ENCODE results near the gene GNG2.

GRCh38 chr14:51924600-51924999, 64.2 kb downstream of the GNG2 start:
- TF ChIP-seq CTCF (conservative IDR thresholded peaks at IDR 0.05 in 1 of 2, IDR thresholded peaks at IDR 0.05 in 1 of 2; ENCODE audit: extremely low read depth in 1 of 2, insufficient read depth in 1 of 2, low read depth in 1 of 2, low read length in 2 of 2) (no peak), EZH2 (IDR thresholded peaks at IDR 0.05; ENCODE audit: borderline replicate concordance, low read length) (no peak)
